AG04450 (cell line): ENCODE results near the gene ATP9B. TPM values are rescaled to one million over a fixed set of nuclear protein-coding genes. Genes with fewer than 3 reads are reported as not detected.
"Not testable (repeated sequence)": the region's sequence is repeated elsewhere in the genome, so short reads cannot be mapped to it uniquely, and the experiment has no call there.

Experiments
- CTCF ChIA-PET: fragments of 300-600, 350-600 bp; formaldehyde crosslinking; extraction: SDS; loops from one replicate; lab custom pipeline; 2022; ENCODE audit warnings: antibody characterized with exemption, inconsistent platforms; lab: Charles Lee
- POLR2A ChIA-PET: fragments of 350-600 bp; formaldehyde crosslinking; extraction: SDS; loops from one replicate; lab custom pipeline; 2021; ENCODE audit warnings: antibody characterized with exemption, inconsistent platforms; lab: Yijun Ruan, JAX
- DNase-seq: peaks from one replicate; pipeline ENCODE4 v3.0.0-alpha.2; 2011; ENCODE audit warnings: low read depth, low spot score
- H3K27ac ChIP-seq: one replicate; pipeline ENCODE4 v1.5.1; 2012; ENCODE audit warnings: low read depth, low read length, control low read depth
- H3K27me3 ChIP-seq: one replicate; pipeline ENCODE4 v1.6.0; 2012; ENCODE audit warnings: low read length; ENCODE audit not compliant: control insufficient read depth, insufficient read depth
- H3K4me3 ChIP-seq: 2 replicates; pipeline ENCODE4 v1.5.1; 2011; ENCODE audit warnings: mild to moderate bottlenecking, low read depth, low read length, control low read depth
- H3K9me3 ChIP-seq: 2 replicates; pipeline ENCODE4 v1.5.1; 2012; ENCODE audit warnings: low read length; ENCODE audit not compliant: control insufficient read depth, insufficient read depth
- CTCF ChIP-seq: IDR thresholded peaks from 2 replicates; pipeline ENCODE4 v1.5.1; 2011; ENCODE audit warnings: low read depth, low read length, control low read depth, inconsistent platforms
- polyA plus RNA-seq: library from polyadenylated mRNA; depleted of rRNA; stranded (reverse); fragments of >200 nt; gene quantifications from 2 replicates; pipeline ENCODE4 v1.2.3, GENCODE V29; 2011

ATP9B gene
- polyA plus RNA-seq, 1 experiment: 18.1 TPM

GRCh38 chr18:79283131-79283810 is 214.1 kb downstream of the ATP9B start:
- no peak overlapping the region for H3K27ac ChIP-seq
- CTCF ChIA-PET: no interaction called here

GRCh38 chr18:79283929-79284328 is 214.7 kb downstream of the ATP9B start:
- no peak overlapping the region for H3K4me3 ChIP-seq
- DNase-seq: no peak
- H3K9me3 ChIP-seq: no peaks in the 10 kb centered on the region
- H3K27me3 ChIP-seq: no peaks in the 10 kb centered on the region
- H3K27ac ChIP-seq: no peak overlapping the region
- CTCF ChIA-PET: no interaction called here
- POLR2A ChIA-PET: no interaction called here
- TF ChIP-seq CTCF: no peak

More at GRCh38 chr18:79283131-79283810, 214.1 kb downstream of the ATP9B start:
- POLR2A ChIA-PET: no interaction called here
- DNase-seq: no peak
- no peaks in the 10 kb centered on the region for H3K9me3 ChIP-seq
- H3K4me3 ChIP-seq: no peak overlapping the region
- H3K27me3 ChIP-seq: no peaks in the 10 kb centered on the region
- no peak for TF ChIP-seq CTCF

- H3K27me3 ChIP-seq, H3K4me3 ChIP-seq, H3K9me3 ChIP-seq, CTCF ChIA-PET, DNase-seq, POLR2A ChIA-PET, H3K27ac ChIP-seq: not testable (repeated sequence)
Measured at GRCh38 chr18:79285191-79285590, 216.0 kb downstream of the ATP9B start.

- H3K27ac ChIP-seq, H3K9me3 ChIP-seq, POLR2A ChIA-PET, H3K27me3 ChIP-seq, CTCF ChIA-PET, H3K4me3 ChIP-seq, DNase-seq: not testable (repeated sequence)
Measured at GRCh38 chr18:79290409-79290808, 221.2 kb downstream of the ATP9B start.

- H3K4me3 ChIP-seq: no peak overlapping the region
- ChIA-PET POLR2A (no interaction called here), CTCF (no interaction called here)
- no peak overlapping the region for H3K27ac ChIP-seq
- DNase-seq: no peak
- H3K27me3 ChIP-seq: no peaks in the 10 kb centered on the region
- TF ChIP-seq CTCF: no peak
- no peaks in the 10 kb centered on the region for H3K9me3 ChIP-seq
Measured at GRCh38 chr18:79290876-79291275, 221.7 kb downstream of the ATP9B start.

- ChIA-PET CTCF (no interaction called here), POLR2A (no interaction called here)
- no peak overlapping the region for H3K4me3 ChIP-seq
- no peak overlapping the region for H3K27ac ChIP-seq
- H3K9me3 ChIP-seq: no peaks in the 10 kb centered on the region
- no peak for DNase-seq
- no peaks in the 10 kb centered on the region for H3K27me3 ChIP-seq
- TF ChIP-seq CTCF: no peak
Measured at GRCh38 chr18:79294235-79294634, 225.0 kb downstream of the ATP9B start.
